Ishikawa (cell line): ENCODE results near the gene FOXP1.

Experiments used
- RAD21 ChIP-seq: IDR thresholded peaks from 2 replicates; pipeline ENCODE4 v1.6.1; 2012; ENCODE audit warnings: low read depth
- TAF1 ChIP-seq: IDR thresholded peaks from 2 replicates; pipeline ENCODE4 v1.6.1; 2012; ENCODE audit warnings: low read depth, mild to moderate bottlenecking
- TEAD4 ChIP-seq: IDR thresholded peaks from 2 replicates; pipeline ENCODE4 v1.6.1; 2012
- YY1 ChIP-seq: IDR thresholded peaks from 2 replicates; pipeline ENCODE4 v1.6.1; 2012; ENCODE audit warnings: low read depth
- ZBTB7A ChIP-seq: IDR thresholded peaks from 2 replicates; pipeline ENCODE4 v1.6.1; 2012; ENCODE audit warnings: low read depth
- TF ChIP-seq, protein P1 (sequence below): IDR thresholded peaks from 2 replicates; pipeline ENCODE4 v1.6.1; 2012; ENCODE audit warnings: low read depth, mild to moderate bottlenecking

DNA sequence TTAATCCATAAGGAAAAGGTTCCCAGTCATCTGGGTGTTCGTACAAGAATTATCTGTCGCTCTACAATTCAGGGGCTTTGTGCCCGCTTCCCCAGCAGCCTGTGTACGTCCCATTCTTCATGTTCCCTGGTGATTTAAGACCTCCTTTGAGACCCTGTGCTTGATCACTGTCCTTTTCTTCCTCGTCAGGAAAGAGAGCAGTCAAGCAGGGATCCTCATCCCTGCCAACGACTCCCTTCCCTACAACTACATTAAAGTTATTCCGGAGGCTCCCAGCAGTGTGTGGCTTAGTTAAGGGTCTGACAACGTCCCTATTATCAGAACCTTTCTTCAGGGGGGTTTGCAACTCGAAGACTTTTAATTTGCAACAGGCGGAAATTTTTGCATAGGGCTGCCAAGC is 175.7 kb downstream of the FOXP1 start:
- no peak for TF ChIP-seq ZBTB7A
- no peak for TF ChIP-seq RAD21
- no peak for TF ChIP-seq TEAD4
- TF ChIP-seq YY1, result no peak
- no peak for TF ChIP-seq TAF1
- TF ChIP-seq, protein P1, sequence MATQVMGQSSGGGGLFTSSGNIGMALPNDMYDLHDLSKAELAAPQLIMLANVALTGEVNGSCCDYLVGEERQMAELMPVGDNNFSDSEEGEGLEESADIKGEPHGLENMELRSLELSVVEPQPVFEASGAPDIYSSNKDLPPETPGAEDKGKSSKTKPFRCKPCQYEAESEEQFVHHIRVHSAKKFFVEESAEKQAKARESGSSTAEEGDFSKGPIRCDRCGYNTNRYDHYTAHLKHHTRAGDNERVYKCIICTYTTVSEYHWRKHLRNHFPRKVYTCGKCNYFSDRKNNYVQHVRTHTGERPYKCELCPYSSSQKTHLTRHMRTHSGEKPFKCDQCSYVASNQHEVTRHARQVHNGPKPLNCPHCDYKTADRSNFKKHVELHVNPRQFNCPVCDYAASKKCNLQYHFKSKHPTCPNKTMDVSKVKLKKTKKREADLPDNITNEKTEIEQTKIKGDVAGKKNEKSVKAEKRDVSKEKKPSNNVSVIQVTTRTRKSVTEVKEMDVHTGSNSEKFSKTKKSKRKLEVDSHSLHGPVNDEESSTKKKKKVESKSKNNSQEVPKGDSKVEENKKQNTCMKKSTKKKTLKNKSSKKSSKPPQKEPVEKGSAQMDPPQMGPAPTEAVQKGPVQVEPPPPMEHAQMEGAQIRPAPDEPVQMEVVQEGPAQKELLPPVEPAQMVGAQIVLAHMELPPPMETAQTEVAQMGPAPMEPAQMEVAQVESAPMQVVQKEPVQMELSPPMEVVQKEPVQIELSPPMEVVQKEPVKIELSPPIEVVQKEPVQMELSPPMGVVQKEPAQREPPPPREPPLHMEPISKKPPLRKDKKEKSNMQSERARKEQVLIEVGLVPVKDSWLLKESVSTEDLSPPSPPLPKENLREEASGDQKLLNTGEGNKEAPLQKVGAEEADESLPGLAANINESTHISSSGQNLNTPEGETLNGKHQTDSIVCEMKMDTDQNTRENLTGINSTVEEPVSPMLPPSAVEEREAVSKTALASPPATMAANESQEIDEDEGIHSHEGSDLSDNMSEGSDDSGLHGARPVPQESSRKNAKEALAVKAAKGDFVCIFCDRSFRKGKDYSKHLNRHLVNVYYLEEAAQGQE, result no peak
